ENCODE results near the gene ACTN2. TPM values are rescaled to one million over a fixed set of nuclear protein-coding genes. Genes with fewer than 3 reads are reported as not detected.

Gene ACTN2
- total RNA-seq, 1 donor: not detected

DNA sequence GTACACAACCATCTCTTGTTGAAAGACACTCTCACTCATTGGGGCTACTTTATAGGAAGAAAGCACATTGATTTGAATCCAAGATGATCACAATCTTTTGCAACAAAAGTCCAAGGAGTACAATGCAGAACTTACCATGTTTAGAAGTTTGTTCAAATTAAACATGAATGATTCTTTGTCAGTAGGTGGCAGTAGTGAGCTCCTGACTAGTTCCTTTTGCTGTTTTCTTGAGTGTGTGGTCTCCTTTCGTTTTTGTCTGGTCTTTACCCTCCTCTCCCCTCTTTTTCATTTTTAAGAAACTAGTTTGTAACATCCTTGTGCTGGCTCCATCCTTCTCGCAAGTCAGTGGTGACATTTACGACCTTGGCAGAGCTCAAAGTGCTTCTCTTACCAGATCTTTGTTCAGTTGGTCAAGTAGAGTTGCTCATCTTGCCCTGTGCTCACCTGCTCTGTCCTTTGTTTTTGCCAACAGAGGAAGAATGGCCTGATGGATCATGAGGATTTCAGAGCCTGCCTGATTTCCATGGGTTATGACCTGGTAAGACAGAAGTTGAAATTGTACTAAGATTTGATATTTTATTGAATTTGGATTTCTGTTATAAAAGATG lies 73.1 kb downstream of the ACTN2 start:
- TF ChIP-seq, protein P1, sequence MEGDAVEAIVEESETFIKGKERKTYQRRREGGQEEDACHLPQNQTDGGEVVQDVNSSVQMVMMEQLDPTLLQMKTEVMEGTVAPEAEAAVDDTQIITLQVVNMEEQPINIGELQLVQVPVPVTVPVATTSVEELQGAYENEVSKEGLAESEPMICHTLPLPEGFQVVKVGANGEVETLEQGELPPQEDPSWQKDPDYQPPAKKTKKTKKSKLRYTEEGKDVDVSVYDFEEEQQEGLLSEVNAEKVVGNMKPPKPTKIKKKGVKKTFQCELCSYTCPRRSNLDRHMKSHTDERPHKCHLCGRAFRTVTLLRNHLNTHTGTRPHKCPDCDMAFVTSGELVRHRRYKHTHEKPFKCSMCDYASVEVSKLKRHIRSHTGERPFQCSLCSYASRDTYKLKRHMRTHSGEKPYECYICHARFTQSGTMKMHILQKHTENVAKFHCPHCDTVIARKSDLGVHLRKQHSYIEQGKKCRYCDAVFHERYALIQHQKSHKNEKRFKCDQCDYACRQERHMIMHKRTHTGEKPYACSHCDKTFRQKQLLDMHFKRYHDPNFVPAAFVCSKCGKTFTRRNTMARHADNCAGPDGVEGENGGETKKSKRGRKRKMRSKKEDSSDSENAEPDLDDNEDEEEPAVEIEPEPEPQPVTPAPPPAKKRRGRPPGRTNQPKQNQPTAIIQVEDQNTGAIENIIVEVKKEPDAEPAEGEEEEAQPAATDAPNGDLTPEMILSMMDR (IDR thresholded peaks at IDR 0.05; ENCODE audit: extremely low read depth, low read depth, low read length): peak; percentile 77

GRCh38 chr1:236760480-236760879 lies 74.2 kb downstream of the ACTN2 start:
- Histone ChIP-seq H3K9me3 (ENCODE audit: low read depth, low read length) (no peaks in the 10 kb centered on the region), H3K27me3 (ENCODE audit: insufficient read depth, low read length) (no peaks in the 10 kb centered on the region), H2AFZ (ENCODE audit: low read length) (no peak overlapping the region), H3K36me3 (ENCODE audit: insufficient read depth, low read length) (no peaks in the 10 kb centered on the region), H3K4me2 (ENCODE audit: insufficient read depth, low read length) (no peak overlapping the region), H3K27ac (ENCODE audit: low read depth, low read length) (no peak overlapping the region), H3K79me2 (ENCODE audit: insufficient read depth, low read length) (no peaks in the 10 kb centered on the region), H3K4me1 (ENCODE audit: insufficient read depth, low read length) (no peaks in the 10 kb centered on the region), H3K4me3 (ENCODE audit: insufficient read depth, low read length) (no peak overlapping the region), H4K20me1 (ENCODE audit: insufficient read depth, low read length) (no peaks in the 10 kb centered on the region)
- TF ChIP-seq, protein P1 (IDR thresholded peaks at IDR 0.05; ENCODE audit: extremely low read depth, low read depth, low read length): no peak
- DNase-seq (ENCODE audit: insufficient read length, low spot score, missing footprints): no peak

More for the DNA sequence above, 73.1 kb downstream of the ACTN2 start:
- Histone ChIP-seq H3K79me2 (ENCODE audit: insufficient read depth, low read length) (no peaks in the 10 kb centered on the region), H3K27ac (ENCODE audit: low read depth, low read length) (no peak overlapping the region), H3K4me3 (ENCODE audit: insufficient read depth, low read length) (no peak overlapping the region), H3K36me3 (ENCODE audit: insufficient read depth, low read length) (no peaks in the 10 kb centered on the region), H3K27me3 (ENCODE audit: insufficient read depth, low read length) (no peaks in the 10 kb centered on the region), H3K4me2 (ENCODE audit: insufficient read depth, low read length) (peak overlapping the region; percentile 40), H3K9me3 (ENCODE audit: low read depth, low read length) (no peaks in the 10 kb centered on the region), H4K20me1 (ENCODE audit: insufficient read depth, low read length) (no peaks in the 10 kb centered on the region), H3K4me1 (ENCODE audit: insufficient read depth, low read length) (no peaks in the 10 kb centered on the region), H2AFZ (ENCODE audit: low read length) (peak overlapping the region; percentile 26)
- DNase-seq (ENCODE audit: insufficient read length, low spot score, missing footprints): no peak

DNA sequence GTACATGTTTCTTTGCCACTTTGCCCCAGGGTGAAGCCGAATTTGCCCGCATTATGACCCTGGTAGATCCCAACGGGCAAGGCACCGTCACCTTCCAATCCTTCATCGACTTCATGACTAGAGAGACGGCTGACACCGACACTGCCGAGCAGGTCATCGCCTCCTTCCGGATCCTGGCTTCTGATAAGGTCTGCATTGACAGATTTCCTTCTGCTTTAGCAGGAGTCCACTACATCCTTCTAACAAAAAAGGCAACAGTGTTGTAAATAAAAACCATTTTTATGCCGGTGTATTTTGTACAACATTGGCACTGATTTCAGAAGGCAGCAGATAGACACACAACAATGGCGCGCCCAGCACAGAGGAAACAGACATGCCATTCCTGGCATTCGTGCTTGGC lies 74.7 kb downstream of the ACTN2 start:
- H3K27ac ChIP-seq (ENCODE audit: low read depth, low read length): no peak overlapping the region
- no peak overlapping the region for H3K4me2 ChIP-seq (ENCODE audit: insufficient read depth, low read length)
- H3K4me1 ChIP-seq (ENCODE audit: insufficient read depth, low read length): no peaks in the 10 kb centered on the region
- no peaks in the 10 kb centered on the region for H3K79me2 ChIP-seq (ENCODE audit: insufficient read depth, low read length)
- H2AFZ ChIP-seq (ENCODE audit: low read length): no peak overlapping the region
- H3K9me3 ChIP-seq (ENCODE audit: low read depth, low read length): no peaks in the 10 kb centered on the region
- no peaks in the 10 kb centered on the region for H4K20me1 ChIP-seq (ENCODE audit: insufficient read depth, low read length)
- TF ChIP-seq, protein P1 (IDR thresholded peaks at IDR 0.05; ENCODE audit: extremely low read depth, low read depth, low read length): no peak
- no peaks in the 10 kb centered on the region for H3K36me3 ChIP-seq (ENCODE audit: insufficient read depth, low read length)
- H3K4me3 ChIP-seq (ENCODE audit: insufficient read depth, low read length): no peak overlapping the region
- no peak for DNase-seq (ENCODE audit: insufficient read length, low spot score, missing footprints)
- no peaks in the 10 kb centered on the region for H3K27me3 ChIP-seq (ENCODE audit: insufficient read depth, low read length)

DNA sequence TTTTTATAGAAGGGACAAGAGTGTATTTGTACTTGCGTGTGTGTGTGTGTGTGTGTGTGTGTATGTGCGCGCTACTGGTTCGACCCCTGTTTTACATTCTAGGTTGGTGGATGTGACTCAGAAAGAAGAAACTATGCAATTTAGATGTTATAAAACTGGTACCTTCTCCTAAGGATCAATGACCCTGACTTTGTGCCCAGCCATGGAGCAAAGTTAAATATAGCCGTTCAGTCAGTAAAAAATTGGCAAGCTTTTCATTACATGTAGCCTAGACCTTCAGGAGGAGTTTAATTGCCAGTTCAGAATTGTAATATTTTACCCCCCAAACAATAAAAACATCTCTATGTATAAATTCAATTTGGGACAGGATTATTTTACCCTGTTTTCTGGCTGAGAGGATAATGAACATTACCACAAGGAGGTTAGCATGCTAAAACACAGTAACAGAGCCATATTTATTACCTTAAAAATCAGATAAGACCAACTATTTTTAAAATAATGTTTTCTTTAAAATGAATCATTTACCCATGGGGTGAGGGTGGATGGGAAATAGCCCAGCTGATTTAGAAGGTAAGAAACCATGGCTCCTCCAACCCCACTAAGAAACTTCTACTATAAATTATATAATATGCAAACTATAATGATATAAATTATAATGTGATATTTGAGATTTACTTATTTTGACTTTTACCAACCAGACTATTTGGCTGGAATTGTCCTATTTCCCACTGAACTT lies 75.3 kb downstream of the ACTN2 start:
- DNase-seq (ENCODE audit: insufficient read length, low spot score, missing footprints): no peak
- H3K4me2 ChIP-seq (ENCODE audit: insufficient read depth, low read length): no peak overlapping the region
- H3K4me1 ChIP-seq (ENCODE audit: insufficient read depth, low read length): no peaks in the 10 kb centered on the region
- H3K4me3 ChIP-seq (ENCODE audit: insufficient read depth, low read length): no peak overlapping the region
- TF ChIP-seq, protein P1 (IDR thresholded peaks at IDR 0.05; ENCODE audit: extremely low read depth, low read depth, low read length): no peak
- H2AFZ ChIP-seq (ENCODE audit: low read length): no peak overlapping the region
- no peaks in the 10 kb centered on the region for H4K20me1 ChIP-seq (ENCODE audit: insufficient read depth, low read length)
- H3K27ac ChIP-seq (ENCODE audit: low read depth, low read length): no peak overlapping the region
- no peaks in the 10 kb centered on the region for H3K27me3 ChIP-seq (ENCODE audit: insufficient read depth, low read length)
- no peaks in the 10 kb centered on the region for H3K36me3 ChIP-seq (ENCODE audit: insufficient read depth, low read length)
- H3K9me3 ChIP-seq (ENCODE audit: low read depth, low read length): no peaks in the 10 kb centered on the region
- no peaks in the 10 kb centered on the region for H3K79me2 ChIP-seq (ENCODE audit: insufficient read depth, low read length)
